Chondrocyte (in vitro differentiated cells): ENCODE results near the gene TESMIN. TPM values are rescaled to one million over a fixed set of nuclear protein-coding genes. Genes with fewer than 3 reads are reported as not detected.

Experiments
- DNase-seq: peaks from one replicate; pipeline ENCODE4 v3.0.0; 2021; ENCODE audit warnings: mixed read lengths, low spot score
- H3K27ac Mint-ChIP-seq: one replicate; pipeline ENCODE4 v1.8.0; 2021; ENCODE audit warnings: mild to moderate bottlenecking, moderate library complexity, mixed read lengths; ENCODE audit not compliant: unreplicated experiment
- H3K27me3 Mint-ChIP-seq: 2 replicates; pipeline ENCODE4 v1.8.0; 2021; ENCODE audit warnings: low read depth, mixed read lengths
- H3K36me3 Mint-ChIP-seq: 2 replicates; pipeline ENCODE4 v1.8.0; 2021; ENCODE audit warnings: low read depth, mixed read lengths
- H3K4me1 Mint-ChIP-seq: 2 replicates; pipeline ENCODE4 v1.8.0; 2021; ENCODE audit warnings: low read depth, mild to moderate bottlenecking, mixed read lengths
- H3K4me3 Mint-ChIP-seq: one replicate; pipeline ENCODE4 v1.8.0; 2021; ENCODE audit warnings: mild to moderate bottlenecking, moderate library complexity, mixed read lengths; ENCODE audit not compliant: unreplicated experiment
- H3K9me3 Mint-ChIP-seq: 2 replicates; pipeline ENCODE4 v1.8.0; 2021; ENCODE audit warnings: low read depth, mixed read lengths
- CTCF ChIP-seq: fragments of 200-600 bp; sonication (generic); IDR thresholded peaks from 2 replicates; pipeline ENCODE4 v1.5.0; 2021; ENCODE audit warnings: antibody characterized with exemption, mild to moderate bottlenecking, moderate library complexity
- total RNA-seq: library from RNA; stranded (reverse); gene quantifications from 3 replicates; pipeline ENCODE4 v1.2.1, GENCODE V29; 2021

The TESMIN gene
- total RNA-seq, 1 donor from 2014 or later = 0.37 TPM

- peaks cover 4% of the 10 kb centered on the region for H3K36me3 Mint-ChIP-seq
- peaks cover 54% of the 10 kb centered on the region for H3K27me3 Mint-ChIP-seq
- H3K4me1 Mint-ChIP-seq = peaks cover 16% of the 10 kb centered on the region
- no peak for TF ChIP-seq CTCF
- H3K27ac Mint-ChIP-seq = no peak overlapping the region
- no peaks in the 10 kb centered on the region for H3K9me3 Mint-ChIP-seq
- no peak for DNase-seq
- H3K4me3 Mint-ChIP-seq = no peak overlapping the region
Observed at GRCh38 chr11:68661697-68662603, 89.4 kb downstream of the TESMIN start.

GRCh38 chr11:68661014-68661413 is 90.3 kb downstream of the TESMIN start:
- no peak overlapping the region for H3K4me3 Mint-ChIP-seq
- TF ChIP-seq CTCF = no peak
- peaks cover 16% of the 10 kb centered on the region for H3K4me1 Mint-ChIP-seq
- no peak for DNase-seq
- H3K9me3 Mint-ChIP-seq = no peaks in the 10 kb centered on the region
- H3K27ac Mint-ChIP-seq = no peak overlapping the region
- peaks cover 4% of the 10 kb centered on the region for H3K36me3 Mint-ChIP-seq
- H3K27me3 Mint-ChIP-seq = peaks cover 51% of the 10 kb centered on the region

GRCh38 chr11:68660066-68660810 is 91.1 kb downstream of the TESMIN start:
- Mint-ChIP-seq H3K27ac (no peak overlapping the region), H3K36me3 (peaks cover 4% of the 10 kb centered on the region), H3K9me3 (peaks cover 4% of the 10 kb centered on the region), H3K4me1 (peaks cover 16% of the 10 kb centered on the region), H3K27me3 (peaks cover 54% of the 10 kb centered on the region), H3K4me3 (no peak overlapping the region)
- no peak for TF ChIP-seq CTCF
- DNase-seq = no peak

- peaks cover 45% of the 10 kb centered on the region for H3K27me3 Mint-ChIP-seq
- peaks cover 16% of the 10 kb centered on the region for H3K4me1 Mint-ChIP-seq
- peaks cover 7% of the 10 kb centered on the region for H3K9me3 Mint-ChIP-seq
- H3K4me3 Mint-ChIP-seq = no peak overlapping the region
- H3K36me3 Mint-ChIP-seq = peaks cover 4% of the 10 kb centered on the region
- DNase-seq = no peak
- peak overlapping the region; percentile 37 for H3K27ac Mint-ChIP-seq
- no peak for TF ChIP-seq CTCF
Observed at GRCh38 chr11:68659158-68659921, 92.0 kb downstream of the TESMIN start.

GRCh38 chr11:68658661-68659060 is 92.7 kb downstream of the TESMIN start:
- Mint-ChIP-seq H3K4me1 (peaks cover 16% of the 10 kb centered on the region), H3K27ac (peak overlapping the region; percentile 37), H3K9me3 (peaks cover 7% of the 10 kb centered on the region), H3K36me3 (peaks cover 4% of the 10 kb centered on the region), H3K27me3 (peaks cover 42% of the 10 kb centered on the region), H3K4me3 (no peak overlapping the region)
- no peak for TF ChIP-seq CTCF
- no peak for DNase-seq
